PC-3 (cell line): Measurements from ENCODE around the gene CEACAM5. TPM values are rescaled to one million over a fixed set of nuclear protein-coding genes. Genes with fewer than 3 reads are reported as not detected.

Source experiments
- ATAC-seq: fragments of 200-7000 bp; cut with Tn5 transposase; 2 replicates; pipeline ENCODE4 v1.9.1; 2020; ENCODE audit warnings: mild to moderate bottlenecking, moderate library complexity
- BruUV-seq: library from RNA; stranded (reverse); fragments of 400-500 nt; replicated peaks from 2 replicates; lab custom pipeline; 2021; lab: Mats Ljungman, UMichigan
- CTCF ChIA-PET: fragments of 300-600 bp; sonication (Branson Sonifier 250); formaldehyde crosslinking; loops from one replicate; lab custom pipeline; 2022; ENCODE audit warnings: antibody characterized with exemption; lab: Charles Lee
- POLR2A ChIA-PET: fragments of 300-600 bp; sonication (Branson Sonifier 250); formaldehyde crosslinking; loops from one replicate; lab custom pipeline; 2022; ENCODE audit warnings: antibody characterized with exemption; ENCODE audit not compliant: unreplicated experiment; lab: Charles Lee
- DNase-seq: peaks from one replicate; pipeline ENCODE4 v3.0.0-alpha.2; 2015
- H2AFZ ChIP-seq: fragments of 300-600 bp; sonication (generic); 2 replicates; pipeline ENCODE4 v1.6.0; 2016; ENCODE audit warnings: antibody characterized with exemption, low read length
- H3F3A ChIP-seq: fragments of 300-600 bp; sonication (generic); one replicate; pipeline ENCODE4 v1.6.0; 2017; ENCODE audit warnings: antibody characterized with exemption, low read length, control low read depth, mild to moderate bottlenecking; ENCODE audit not compliant: unreplicated experiment
- H3K27ac ChIP-seq: fragments of 300-600 bp; sonication (generic); 2 replicates; pipeline ENCODE4 v1.5.1; 2016; ENCODE audit warnings: mild to moderate bottlenecking, low read length
- H3K27me3 ChIP-seq: fragments of 300-600 bp; sonication (generic); 2 replicates; pipeline ENCODE4 v1.6.1; 2016; ENCODE audit warnings: low read length, mixed read lengths
- H3K36me3 ChIP-seq: fragments of 300-600 bp; sonication (generic); 2 replicates; pipeline ENCODE4 v1.6.1; 2016; ENCODE audit warnings: low read depth, mixed run types, low read length, mixed read lengths
- H3K4me1 ChIP-seq: fragments of 300-600 bp; sonication (generic); 2 replicates; pipeline ENCODE4 v1.5.1; 2016; ENCODE audit warnings: low read length; ENCODE audit not compliant: insufficient read depth
- H3K4me2 ChIP-seq: fragments of 300-600 bp; sonication (generic); 2 replicates; pipeline ENCODE4 v1.6.0; 2016; ENCODE audit warnings: low read length
- H3K4me3 ChIP-seq: fragments of 300-600 bp; sonication (generic); 2 replicates; pipeline ENCODE4 v1.5.1; 2016; ENCODE audit warnings: mild to moderate bottlenecking, low read length, mixed read lengths
- H3K79me2 ChIP-seq: fragments of 300-600 bp; sonication (generic); 2 replicates; pipeline ENCODE4 v1.6.1; 2017; ENCODE audit warnings: low read length, mixed read lengths
- H3K9ac ChIP-seq: fragments of 300-600 bp; sonication (generic); 2 replicates; pipeline ENCODE4 v1.6.0; 2016; ENCODE audit warnings: mild to moderate bottlenecking, low read length
- H3K9me2 ChIP-seq: fragments of 300-600 bp; sonication (generic); replicated peaks from 2 replicates; pipeline ENCODE4 v1.6.1; 2016; ENCODE audit warnings: mixed run types, low read length, mixed read lengths
- H3K9me3 ChIP-seq: fragments of 300-600 bp; sonication (generic); 2 replicates; pipeline ENCODE4 v1.6.1; 2016; ENCODE audit warnings: low read length, mixed read lengths
- H4K20me1 ChIP-seq: fragments of 300-600 bp; sonication (generic); 2 replicates; pipeline ENCODE4 v1.6.1; 2016; ENCODE audit warnings: low read length, mixed read lengths
- EZH2 ChIP-seq: fragments of 300-600 bp; sonication (generic); IDR thresholded peaks from one replicate; pipeline ENCODE4 v1.6.1; 2017; ENCODE audit warnings: antibody characterized with exemption, mild to moderate bottlenecking, low read length; ENCODE audit not compliant: unreplicated experiment
- EZH2phosphoT487 ChIP-seq: fragments of 300-600 bp; sonication (generic); IDR thresholded peaks from 2 replicates; pipeline ENCODE4 v1.6.1; 2018; ENCODE audit warnings: mild to moderate bottlenecking, antibody characterized with exemption, low read length, borderline replicate concordance
- intact Hi-C: fragments of 100-400 bp; cut with micrococcal nuclease; formaldehyde crosslinking; loops from 2 replicates; pipeline ENCODE4 v1.9.0; 2023
- total RNA-seq: library from RNA; depleted of rRNA; stranded (reverse); fragments of >200 nt; gene quantifications from 2 replicates; pipeline ENCODE4 v1.2.3, GENCODE V29; 2014
- TF ChIP-seq, protein P1 (sequence below): fragments of 300-600 bp; sonication (generic); conservative IDR thresholded peaks from 2 replicates; pipeline ENCODE4 v1.5.1; 2017; ENCODE audit warnings: antibody characterized with exemption, low read depth, mild to moderate bottlenecking, low read length

Gene CEACAM5
- total RNA-seq, 1 experiment from 2014 or later: 2.8 TPM

DNA sequence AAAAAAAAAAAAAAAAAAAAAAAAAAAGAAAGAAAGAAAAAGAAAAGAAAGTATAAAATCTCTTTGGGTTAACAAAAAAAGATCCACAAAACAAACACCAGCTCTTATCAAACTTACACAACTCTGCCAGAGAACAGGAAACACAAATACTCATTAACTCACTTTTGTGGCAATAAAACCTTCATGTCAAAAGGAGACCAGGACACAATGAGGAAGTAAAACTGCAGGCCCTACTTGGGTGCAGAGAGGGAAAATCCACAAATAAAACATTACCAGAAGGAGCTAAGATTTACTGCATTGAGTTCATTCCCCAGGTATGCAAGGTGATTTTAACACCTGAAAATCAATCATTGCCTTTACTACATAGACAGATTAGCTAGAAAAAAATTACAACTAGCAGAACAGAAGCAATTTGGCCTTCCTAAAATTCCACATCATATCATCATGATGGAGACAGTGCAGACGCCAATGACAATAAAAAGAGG lies 9.6 kb upstream of the CEACAM5 start:
- Histone ChIP-seq H2AFZ (no peak overlapping the region), H3K4me3 (no peak overlapping the region), H3K79me2 (no peaks in the 10 kb centered on the region), H3K9me3 (no peaks in the 10 kb centered on the region), H3F3A (no peaks in the 10 kb centered on the region), H3K36me3 (no peaks in the 10 kb centered on the region), H3K27ac (no peak overlapping the region), H3K4me1 (peaks cover 7% of the 10 kb centered on the region; the same call in 1 of the 2 replicates), H4K20me1 (no peaks in the 10 kb centered on the region), H3K4me2 (no peak overlapping the region), H3K9ac (no peak overlapping the region), H3K9me2 (no peaks in the 10 kb centered on the region), H3K27me3 (peaks cover 4% of the 10 kb centered on the region; the same call in 1 of the 2 replicates)
- intact Hi-C loops: no loop called here
- BruUV-seq: no TSS peak
- DNase-seq: no peak
- ATAC-seq: no peak
- CTCF ChIA-PET: no interaction called here
- TF ChIP-seq, protein P1, sequence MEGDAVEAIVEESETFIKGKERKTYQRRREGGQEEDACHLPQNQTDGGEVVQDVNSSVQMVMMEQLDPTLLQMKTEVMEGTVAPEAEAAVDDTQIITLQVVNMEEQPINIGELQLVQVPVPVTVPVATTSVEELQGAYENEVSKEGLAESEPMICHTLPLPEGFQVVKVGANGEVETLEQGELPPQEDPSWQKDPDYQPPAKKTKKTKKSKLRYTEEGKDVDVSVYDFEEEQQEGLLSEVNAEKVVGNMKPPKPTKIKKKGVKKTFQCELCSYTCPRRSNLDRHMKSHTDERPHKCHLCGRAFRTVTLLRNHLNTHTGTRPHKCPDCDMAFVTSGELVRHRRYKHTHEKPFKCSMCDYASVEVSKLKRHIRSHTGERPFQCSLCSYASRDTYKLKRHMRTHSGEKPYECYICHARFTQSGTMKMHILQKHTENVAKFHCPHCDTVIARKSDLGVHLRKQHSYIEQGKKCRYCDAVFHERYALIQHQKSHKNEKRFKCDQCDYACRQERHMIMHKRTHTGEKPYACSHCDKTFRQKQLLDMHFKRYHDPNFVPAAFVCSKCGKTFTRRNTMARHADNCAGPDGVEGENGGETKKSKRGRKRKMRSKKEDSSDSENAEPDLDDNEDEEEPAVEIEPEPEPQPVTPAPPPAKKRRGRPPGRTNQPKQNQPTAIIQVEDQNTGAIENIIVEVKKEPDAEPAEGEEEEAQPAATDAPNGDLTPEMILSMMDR: no peak
- TF ChIP-seq EZH2 (no peak), EZH2phosphoT487 (no peak)
- POLR2A ChIA-PET: interaction anchor here (0.6 kb wide), 1 partner anchor 243 kb away, joined by 9 read pairs; no protein-coding TSS in a partner anchor

GRCh38 chr19:41699231-41699967 lies 9.0 kb upstream of the CEACAM5 start:
- H2AFZ ChIP-seq: no peak overlapping the region
- POLR2A ChIA-PET: interaction anchor here (0.6 kb wide), 1 partner anchor 243 kb away, joined by 9 read pairs; no protein-coding TSS in a partner anchor
- intact Hi-C loops: no loop called here
- BruUV-seq: no TSS peak
- no peaks in the 10 kb centered on the region for H3K9me3 ChIP-seq
- H4K20me1 ChIP-seq: no peaks in the 10 kb centered on the region
- H3F3A ChIP-seq: no peaks in the 10 kb centered on the region
- DNase-seq: no peak
- no peak overlapping the region for H3K4me2 ChIP-seq
- TF ChIP-seq EZH2phosphoT487 (no peak), EZH2 (no peak)
- TF ChIP-seq, protein P1: no peak
- H3K9ac ChIP-seq: no peak overlapping the region
- H3K9me2 ChIP-seq: no peaks in the 10 kb centered on the region
- peaks cover 4% of the 10 kb centered on the region; the same call in 1 of the 2 replicates for H3K27me3 ChIP-seq
- H3K36me3 ChIP-seq: no peaks in the 10 kb centered on the region
- CTCF ChIA-PET: no interaction called here
- H3K79me2 ChIP-seq: no peaks in the 10 kb centered on the region
- ATAC-seq: no peak
- no peak overlapping the region for H3K27ac ChIP-seq
- peaks cover 7% of the 10 kb centered on the region; the same call in 1 of the 2 replicates for H3K4me1 ChIP-seq
- no peak overlapping the region for H3K4me3 ChIP-seq

DNA sequence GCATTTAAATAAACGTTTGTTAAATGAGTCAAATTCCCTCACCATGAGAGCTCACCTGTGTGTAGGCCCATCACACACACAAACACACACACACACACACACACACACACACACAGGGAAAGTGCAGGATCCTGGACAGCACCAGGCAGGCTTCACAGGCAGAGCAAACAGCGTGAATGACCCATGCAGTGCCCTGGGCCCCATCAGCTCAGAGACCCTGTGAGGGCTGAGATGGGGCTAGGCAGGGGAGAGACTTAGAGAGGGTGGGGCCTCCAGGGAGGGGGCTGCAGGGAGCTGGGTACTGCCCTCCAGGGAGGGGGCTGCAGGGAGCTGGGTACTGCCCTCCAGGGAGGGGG lies 8.5 kb upstream of the CEACAM5 start:
- no peaks in the 10 kb centered on the region for H3K9me2 ChIP-seq
- no peak overlapping the region for H3K4me2 ChIP-seq
- TF ChIP-seq EZH2: no peak
- TF ChIP-seq EZH2phosphoT487: no peak
- TF ChIP-seq, protein P1: no peak
- DNase-seq (no peak), ATAC-seq (no peak)
- no TSS peak for BruUV-seq
- no peak overlapping the region for H3K4me3 ChIP-seq
- H3K27ac ChIP-seq: no peak overlapping the region
- H3K9me3 ChIP-seq: no peaks in the 10 kb centered on the region
- ChIA-PET CTCF (no interaction called here), POLR2A (no interaction called here)
- no peaks in the 10 kb centered on the region for H4K20me1 ChIP-seq
- peaks cover 4% of the 10 kb centered on the region; the same call in 1 of the 2 replicates for H3K27me3 ChIP-seq
- peaks cover 7% of the 10 kb centered on the region; the same call in 1 of the 2 replicates for H3K4me1 ChIP-seq
- no peaks in the 10 kb centered on the region for H3F3A ChIP-seq
- intact Hi-C loops: no loop called here
- no peaks in the 10 kb centered on the region for H3K79me2 ChIP-seq
- H2AFZ ChIP-seq: no peak overlapping the region
- H3K36me3 ChIP-seq: no peaks in the 10 kb centered on the region
- H3K9ac ChIP-seq: no peak overlapping the region
